Superior temporal gyrus (tissue), 1 donor: Measurements from ENCODE around the gene BCLAF1.

Experiments
- DNase-seq: peaks from one replicate; pipeline ENCODE4 v3.0.0-alpha.2; 2016; ENCODE audit errors: extremely low spot score

Gene BCLAF1, protein sequence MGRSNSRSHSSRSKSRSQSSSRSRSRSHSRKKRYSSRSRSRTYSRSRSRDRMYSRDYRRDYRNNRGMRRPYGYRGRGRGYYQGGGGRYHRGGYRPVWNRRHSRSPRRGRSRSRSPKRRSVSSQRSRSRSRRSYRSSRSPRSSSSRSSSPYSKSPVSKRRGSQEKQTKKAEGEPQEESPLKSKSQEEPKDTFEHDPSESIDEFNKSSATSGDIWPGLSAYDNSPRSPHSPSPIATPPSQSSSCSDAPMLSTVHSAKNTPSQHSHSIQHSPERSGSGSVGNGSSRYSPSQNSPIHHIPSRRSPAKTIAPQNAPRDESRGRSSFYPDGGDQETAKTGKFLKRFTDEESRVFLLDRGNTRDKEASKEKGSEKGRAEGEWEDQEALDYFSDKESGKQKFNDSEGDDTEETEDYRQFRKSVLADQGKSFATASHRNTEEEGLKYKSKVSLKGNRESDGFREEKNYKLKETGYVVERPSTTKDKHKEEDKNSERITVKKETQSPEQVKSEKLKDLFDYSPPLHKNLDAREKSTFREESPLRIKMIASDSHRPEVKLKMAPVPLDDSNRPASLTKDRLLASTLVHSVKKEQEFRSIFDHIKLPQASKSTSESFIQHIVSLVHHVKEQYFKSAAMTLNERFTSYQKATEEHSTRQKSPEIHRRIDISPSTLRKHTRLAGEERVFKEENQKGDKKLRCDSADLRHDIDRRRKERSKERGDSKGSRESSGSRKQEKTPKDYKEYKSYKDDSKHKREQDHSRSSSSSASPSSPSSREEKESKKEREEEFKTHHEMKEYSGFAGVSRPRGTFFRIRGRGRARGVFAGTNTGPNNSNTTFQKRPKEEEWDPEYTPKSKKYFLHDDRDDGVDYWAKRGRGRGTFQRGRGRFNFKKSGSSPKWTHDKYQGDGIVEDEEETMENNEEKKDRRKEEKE

GRCh38 chr6:136289579-136290409 is at the start of gene BCLAF1:
BCLAF1 (minus strand) TSS chr6:136289846; CDS start chr6:136279866, 9,980 bp downstream.
- peak; percentile 100 for DNase-seq

- DNase-seq: no peak
Measured at GRCh38 chr6:136338486-136338885, 48.8 kb upstream of the BCLAF1 start.

DNA sequence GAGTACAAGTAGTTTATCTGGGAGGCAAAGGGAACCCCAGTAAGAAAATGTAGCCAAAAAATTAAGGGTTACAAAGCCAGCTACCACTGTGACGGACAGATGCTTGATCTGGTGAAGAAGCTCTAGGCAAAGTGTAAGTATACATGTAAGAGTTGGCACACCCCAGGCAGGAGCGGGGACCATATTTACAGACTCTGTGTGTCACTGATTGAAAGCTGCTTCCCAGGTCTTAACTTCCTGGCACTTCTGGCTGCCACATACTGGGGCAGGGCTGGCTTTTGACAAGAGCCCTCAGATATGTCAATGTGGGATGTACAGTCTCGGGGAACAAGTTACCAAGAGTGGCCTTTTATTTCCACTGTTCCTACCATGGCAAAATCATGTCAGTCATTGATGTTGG is 48.0 kb upstream of the BCLAF1 start:
- DNase-seq: no peak

GRCh38 chr6:136337121-136337520 is 47.5 kb upstream of the BCLAF1 start:
- DNase-seq: no peak

- no peak for DNase-seq
Measured at GRCh38 chr6:136335736-136336363, 46.2 kb upstream of the BCLAF1 start.

DNA sequence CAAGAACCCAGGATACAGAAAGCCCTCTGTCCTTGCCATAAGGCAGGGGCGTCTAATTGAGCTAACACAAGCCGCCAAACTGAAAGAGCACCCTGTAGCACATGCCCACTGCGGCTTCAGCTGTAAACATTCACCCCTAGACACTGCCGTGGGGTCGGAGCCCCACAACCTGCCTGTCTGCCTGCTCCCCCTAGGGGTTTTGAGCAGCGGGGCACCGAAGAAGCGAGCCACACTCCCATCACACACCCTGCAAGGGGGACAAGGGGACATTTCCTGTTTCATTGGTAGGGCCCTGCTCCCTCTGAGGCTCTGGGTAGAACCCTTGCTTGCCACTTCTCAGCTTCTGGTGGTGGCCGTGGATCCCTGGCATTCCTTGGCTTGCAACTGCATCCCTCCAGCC is 45.2 kb upstream of the BCLAF1 start:
- no peak for DNase-seq

- DNase-seq: no peak
Measured at GRCh38 chr6:136334465-136334846, 44.8 kb upstream of the BCLAF1 start.

GRCh38 chr6:136333824-136334464 is 44.3 kb upstream of the BCLAF1 start:
- no peak for DNase-seq

GRCh38 chr6:136331461-136331860 is 41.8 kb upstream of the BCLAF1 start:
- no peak for DNase-seq

DNA sequence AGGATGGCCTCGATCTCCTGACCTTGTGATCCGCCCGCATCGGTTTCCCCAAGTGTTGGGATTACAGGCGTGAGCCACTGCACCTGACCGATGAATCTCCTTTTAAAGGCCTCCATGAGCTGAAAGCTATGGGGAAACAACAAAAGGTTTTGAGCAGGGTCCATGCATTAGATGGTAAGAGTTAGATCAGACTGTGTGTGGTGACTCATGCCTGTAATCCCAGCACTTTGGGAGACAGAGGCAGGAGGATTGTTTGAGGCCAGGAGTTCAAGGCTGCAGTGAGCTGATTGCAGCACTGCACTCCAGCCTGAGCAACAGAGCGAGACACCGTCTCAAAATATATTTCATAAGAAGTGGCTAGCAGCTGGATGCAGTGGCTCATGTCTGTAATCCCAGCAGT is 41.0 kb upstream of the BCLAF1 start:
- no peak for DNase-seq

- DNase-seq: no peak
Measured at GRCh38 chr6:136326038-136326553, 36.5 kb upstream of the BCLAF1 start.

GRCh38 chr6:136324686-136325380 is 35.2 kb upstream of the BCLAF1 start:
- DNase-seq: no peak

DNA sequence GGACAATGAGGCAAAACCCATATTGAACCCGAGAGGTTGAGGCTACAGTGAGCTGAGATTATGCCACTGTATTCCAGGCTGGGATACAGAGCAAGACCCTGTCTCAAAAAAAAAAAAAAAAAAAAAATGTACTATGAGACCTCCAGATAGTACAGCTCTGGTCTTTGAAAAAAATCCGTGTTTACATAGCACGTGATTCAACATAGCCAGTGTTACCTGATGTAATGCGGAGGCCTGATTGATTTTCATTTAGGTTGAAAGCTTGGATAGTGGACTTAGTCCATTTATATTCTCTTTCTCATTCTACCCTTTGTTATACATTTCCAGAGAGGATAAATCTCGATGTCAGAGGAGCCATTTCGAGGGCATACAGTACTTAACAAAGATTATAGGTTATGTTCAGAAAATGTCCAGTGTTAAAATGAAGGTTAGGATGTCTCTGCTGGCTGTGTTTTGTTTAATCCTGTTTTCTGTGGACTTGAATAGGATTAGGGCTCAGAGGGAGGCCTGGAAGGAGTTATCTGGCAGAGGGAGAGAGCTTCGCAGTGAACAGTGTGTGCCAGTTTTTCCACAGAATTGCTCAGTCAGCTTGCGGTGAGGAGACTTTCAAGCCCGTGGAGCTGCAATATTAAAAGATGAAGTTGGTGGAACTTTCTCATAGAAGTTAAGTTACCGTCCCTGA is 33.9 kb upstream of the BCLAF1 start:
- no peak for DNase-seq

- DNase-seq: no peak
Measured at GRCh38 chr6:136319732-136320131, 30.1 kb upstream of the BCLAF1 start.

DNA sequence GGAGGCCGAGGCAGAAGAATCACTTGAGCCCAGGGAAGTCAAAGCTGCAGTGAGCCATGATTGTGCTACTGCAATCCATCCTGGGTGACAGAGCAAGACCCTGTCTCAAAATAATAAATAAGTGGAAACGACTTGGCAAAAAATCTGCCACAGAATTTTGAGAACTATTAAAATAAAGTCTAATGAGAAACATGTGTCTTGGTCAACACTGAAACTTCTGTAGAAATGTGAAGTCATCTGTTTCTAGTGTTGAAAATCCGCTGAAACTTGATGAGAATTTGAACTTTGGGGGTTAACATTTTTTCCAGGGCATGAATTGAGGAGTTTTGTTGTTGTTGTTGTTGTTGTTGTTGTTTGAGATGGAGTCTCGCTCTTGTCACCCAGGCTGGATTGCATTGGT is 29.0 kb upstream of the BCLAF1 start:
- DNase-seq: no peak

- DNase-seq: no peak
Measured at GRCh38 chr6:136317971-136318370, 28.3 kb upstream of the BCLAF1 start.

DNA sequence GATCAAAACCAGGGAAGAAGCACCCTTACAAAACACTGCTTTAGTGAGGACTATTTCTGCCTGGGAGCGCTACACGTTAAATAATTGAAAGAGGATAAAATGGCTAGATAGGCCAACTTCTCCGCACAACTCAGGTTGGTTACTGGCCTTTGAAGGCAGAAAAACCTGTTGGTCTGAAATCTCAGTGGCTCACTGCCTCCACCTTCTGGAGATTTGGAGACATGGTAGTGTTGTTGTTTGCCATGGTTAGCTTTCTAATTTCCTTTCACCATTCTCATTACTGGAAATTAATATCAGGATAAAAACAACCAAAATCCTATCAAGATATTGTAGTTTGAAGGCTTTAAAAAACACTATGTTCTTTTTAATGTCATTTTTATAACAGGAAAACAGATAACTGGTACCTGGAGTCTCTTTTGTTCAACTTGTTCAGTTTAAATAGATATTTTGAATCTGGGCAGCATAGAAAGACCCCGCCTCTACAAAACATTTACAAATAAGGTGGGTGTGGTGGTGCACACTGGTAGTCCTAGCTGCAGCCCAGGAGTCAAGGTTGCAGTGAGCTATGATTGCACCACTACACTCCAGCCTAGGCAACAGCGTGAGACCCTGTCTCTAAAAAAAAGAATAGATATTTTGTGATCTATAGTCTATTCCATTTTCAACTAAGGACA is 27.5 kb upstream of the BCLAF1 start:
- peak; percentile 92 for DNase-seq

DNA sequence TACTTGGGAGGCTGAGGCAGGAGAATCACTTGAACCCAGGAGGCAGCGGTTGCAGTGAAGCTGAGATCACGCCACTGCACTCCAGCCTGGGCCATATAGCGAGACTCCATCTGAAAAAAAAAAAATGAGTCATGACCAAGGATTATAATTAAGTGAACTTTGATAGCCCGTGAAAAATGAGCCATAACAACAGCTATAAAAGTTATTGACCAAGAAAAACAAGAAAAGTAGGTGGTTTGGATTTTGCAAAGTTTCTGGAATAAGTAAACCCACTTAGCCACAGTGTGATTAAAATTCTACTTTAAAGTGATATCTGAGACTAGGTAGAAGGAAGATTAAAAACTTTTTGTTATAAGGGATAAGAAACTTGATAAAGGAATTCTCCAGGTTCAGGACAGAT is 25.9 kb upstream of the BCLAF1 start:
- DNase-seq: no peak

DNA sequence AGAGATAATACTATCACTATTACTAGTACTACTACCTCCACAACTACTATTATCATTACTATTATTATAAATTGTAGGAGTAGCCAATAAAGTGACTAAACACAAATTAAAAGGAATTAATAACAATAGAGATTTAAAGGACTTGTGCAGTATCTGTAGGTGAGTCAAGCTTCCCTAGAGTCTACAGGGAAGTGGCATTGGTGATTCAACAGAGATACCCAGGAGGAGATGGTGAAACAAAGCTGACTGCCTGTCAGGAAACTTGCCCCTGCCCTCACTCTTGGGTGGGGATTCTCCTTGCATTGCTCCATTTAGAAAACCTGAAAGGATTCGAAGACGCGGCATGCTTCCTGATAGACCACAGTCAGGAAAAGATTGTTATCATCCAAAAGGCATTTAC is 23.3 kb upstream of the BCLAF1 start:
- no peak for DNase-seq
